H9 (cell line): ENCODE data around the gene UBE4B. TPM values are rescaled to one million over a fixed set of nuclear protein-coding genes. Genes with fewer than 3 reads are reported as not detected.

Experiments
- DNase-seq: peaks from one replicate; pipeline ENCODE4 v3.0.0-alpha.2; 2017
- H2AFZ ChIP-seq: one replicate; pipeline ENCODE4 v1.6.1; 2013; ENCODE audit warnings: mild to moderate bottlenecking, low read length, control low read depth, moderate library complexity
- H2AK5ac ChIP-seq: 2 replicates; pipeline ENCODE4 v1.6.1; 2013; ENCODE audit warnings: low read length, control low read depth, mixed read lengths; ENCODE audit not compliant: insufficient read length
- H2BK120ac ChIP-seq: one replicate; pipeline ENCODE4 v1.6.1; 2013; ENCODE audit warnings: low read depth, mild to moderate bottlenecking, low read length, control low read depth, inconsistent platforms; ENCODE audit not compliant: poor library complexity, severe bottlenecking
- H2BK12ac ChIP-seq: 2 replicates; pipeline ENCODE4 v1.6.1; 2013; ENCODE audit warnings: low read length, control low read depth, mixed read lengths, low read depth; ENCODE audit not compliant: insufficient read length
- H2BK15ac ChIP-seq: 2 replicates; pipeline ENCODE4 v1.6.1; 2013; ENCODE audit warnings: low read depth, low read length, control low read depth
- H2BK20ac ChIP-seq: one replicate; pipeline ENCODE4 v1.6.1; 2013; ENCODE audit warnings: low read depth, mild to moderate bottlenecking, low read length, control low read depth, inconsistent platforms; ENCODE audit not compliant: poor library complexity, severe bottlenecking
- H2BK5ac ChIP-seq: 2 replicates; pipeline ENCODE4 v1.6.1; 2013; ENCODE audit warnings: low read length, control low read depth, mixed read lengths; ENCODE audit not compliant: insufficient read length
- H3K14ac ChIP-seq: 2 replicates; pipeline ENCODE4 v1.6.1; 2013; ENCODE audit warnings: low read length, control low read depth; ENCODE audit not compliant: insufficient read depth
- H3K18ac ChIP-seq: 2 replicates; pipeline ENCODE4 v1.6.1; 2013; ENCODE audit warnings: low read depth, mild to moderate bottlenecking, mixed read lengths, low read length, control low read depth; ENCODE audit not compliant: insufficient read length
- H3K23ac ChIP-seq: 2 replicates; pipeline ENCODE4 v1.6.1; 2013; ENCODE audit warnings: low read length, control low read depth, mixed read lengths, low read depth; ENCODE audit not compliant: insufficient read length
- H3K23me2 ChIP-seq: 2 replicates; pipeline ENCODE4 v1.6.1; 2013; ENCODE audit warnings: low read depth, mild to moderate bottlenecking, mixed read lengths, low read length, control low read depth; ENCODE audit not compliant: insufficient read length, poor library complexity, severe bottlenecking
- H3K27ac ChIP-seq: 2 replicates; pipeline ENCODE4 v1.5.1; 2013; ENCODE audit warnings: low read length, control low read depth, mixed read lengths, low read depth; ENCODE audit not compliant: insufficient read length
- H3K27me3 ChIP-seq: 2 replicates; pipeline ENCODE4 v1.6.1; 2013; ENCODE audit warnings: low read length, control low read depth, inconsistent platforms; ENCODE audit not compliant: insufficient read depth
- H3K4ac ChIP-seq: 2 replicates; pipeline ENCODE4 v1.6.1; 2013; ENCODE audit warnings: low read depth, mild to moderate bottlenecking, control low read depth, inconsistent platforms, low read length, moderate library complexity
- H3K4me1 ChIP-seq: 2 replicates; pipeline ENCODE4 v1.6.1; 2013; ENCODE audit warnings: low read length, control low read depth, inconsistent platforms; ENCODE audit not compliant: insufficient read depth
- H3K4me2 ChIP-seq: 2 replicates; pipeline ENCODE4 v1.6.1; 2013; ENCODE audit warnings: low read length, control low read depth, mixed read lengths; ENCODE audit not compliant: insufficient read length, insufficient read depth
- H3K56ac ChIP-seq: 2 replicates; pipeline ENCODE4 v1.6.1; 2013; ENCODE audit warnings: low read depth, mild to moderate bottlenecking, mixed read lengths, low read length, control low read depth; ENCODE audit not compliant: insufficient read length
- H3K79me1 ChIP-seq: 2 replicates; pipeline ENCODE4 v1.6.1; 2013; ENCODE audit warnings: low read depth, mild to moderate bottlenecking, moderate library complexity, low read length, control low read depth, inconsistent platforms; ENCODE audit not compliant: insufficient read depth, poor library complexity, severe bottlenecking
- H3K79me2 ChIP-seq: 2 replicates; pipeline ENCODE4 v1.6.1; 2013; ENCODE audit warnings: low read length, control low read depth, inconsistent platforms; ENCODE audit not compliant: insufficient read depth
- H3K9ac ChIP-seq: 2 replicates; pipeline ENCODE4 v1.6.1; 2013; ENCODE audit warnings: low read length, control low read depth, mixed read lengths; ENCODE audit not compliant: insufficient read length; ENCODE audit errors: extremely low read depth
- H3K9me3 ChIP-seq: one replicate; pipeline ENCODE4 v1.6.1; 2013; ENCODE audit warnings: low read depth, low read length, inconsistent platforms; ENCODE audit not compliant: control insufficient read depth
- H3T11ph ChIP-seq: one replicate; pipeline ENCODE4 v1.6.1; 2013; ENCODE audit warnings: mild to moderate bottlenecking, low read length, control low read depth, inconsistent platforms
- H4K20me1 ChIP-seq: one replicate; pipeline ENCODE4 v1.6.1; 2013; ENCODE audit not compliant: control insufficient read depth, insufficient read length, insufficient read depth
- H4K5ac ChIP-seq: 2 replicates; pipeline ENCODE4 v1.6.1; 2013; ENCODE audit warnings: low read depth, mild to moderate bottlenecking, mixed read lengths, low read length, control low read depth; ENCODE audit not compliant: insufficient read length
- H4K8ac ChIP-seq: replicated peaks from 2 replicates; pipeline ENCODE4 v1.6.1; 2013; ENCODE audit warnings: low read length, control low read depth, mixed read lengths, low read depth; ENCODE audit not compliant: insufficient read length
- H4K91ac ChIP-seq: 2 replicates; pipeline ENCODE4 v1.6.1; 2013; ENCODE audit warnings: low read depth, mild to moderate bottlenecking, moderate library complexity, mixed read lengths, low read length, control low read depth; ENCODE audit not compliant: insufficient read length
- H3K27ac Mint-ChIP-seq, 3 experiments: 2 replicates in 2 of 3; 3 replicates in 1 of 3; pipeline ENCODE4 v1.8.0; 2020 to 2021; ENCODE audit warnings: mixed read lengths in 3 of 3, mild to moderate bottlenecking in 1 of 3, moderate library complexity in 1 of 3
- H3K27me3 Mint-ChIP-seq: 2 replicates; pipeline ENCODE4 v1.8.0; 2021; ENCODE audit warnings: low read depth, mild to moderate bottlenecking, moderate library complexity, mixed read lengths
- H3K36me3 Mint-ChIP-seq, 3 experiments: 2 replicates in 2 of 3; 3 replicates in 1 of 3; pipeline ENCODE4 v1.8.0; 2020 to 2021; ENCODE audit warnings: low read depth in 3 of 3, mixed read lengths in 3 of 3; ENCODE audit not compliant: insufficient read depth in 1 of 3
- H3K4me1 Mint-ChIP-seq, 2 experiments: 2 replicates each; pipeline ENCODE4 v1.8.0; 2020; ENCODE audit warnings: mixed read lengths in 2 of 2
- H3K4me3 Mint-ChIP-seq, 2 experiments: 2 replicates in 1 of 2; 3 replicates in 1 of 2; pipeline ENCODE4 v1.8.0; 2020 to 2021; ENCODE audit warnings: mild to moderate bottlenecking in 2 of 2, mixed read lengths in 2 of 2, moderate library complexity in 1 of 2
- H3K9me3 Mint-ChIP-seq, 2 experiments: 2 replicates in 1 of 2; 3 replicates in 1 of 2; pipeline ENCODE4 v1.8.0; 2020; ENCODE audit warnings: mild to moderate bottlenecking in 2 of 2, mixed read lengths in 2 of 2, moderate library complexity in 1 of 2
- WGBS: extraction: QIAGEN DNeasy Blood & Tissue Kit; methylation state at CpG from one replicate; pipeline ENCODE4 v1.1.7; 2013; ENCODE audit warnings: missing lambda C conversion rate, low lambda C conversion rate, mixed read lengths; ENCODE audit not compliant: insufficient read length; ENCODE audit errors: extremely low coverage; 5-methylcytosine and 5-hydroxymethylcytosine counted together
- long read RNA-seq: library from polyadenylated mRNA; unstranded; transcript quantifications from one replicate; pipeline ENCODE4 v2.0.0, GENCODE V29; 2020
- total RNA-seq: library from RNA; stranded (reverse); gene quantifications from 2 replicates; pipeline ENCODE4 v1.2.1, GENCODE V29; 2021
- TF ChIP-seq, protein P1 (sequence below): fragments of 200-600 bp; sonication (generic); conservative IDR thresholded peaks from 3 replicates; pipeline ENCODE4 v1.8.0; 2021; ENCODE audit warnings: antibody characterized with exemption, mild to moderate bottlenecking

Gene UBE4B
- total RNA-seq = 66.0 and 67.6 TPM in 2 replicates
- long read RNA-seq, full-length matches to known transcripts = 29 of 75 reads
- long read RNA-seq, partial matches to known transcripts = 34 of 75 reads
- long read RNA-seq, other reads (novel, unspliced or antisense) = 12 of 75 reads

DNA sequence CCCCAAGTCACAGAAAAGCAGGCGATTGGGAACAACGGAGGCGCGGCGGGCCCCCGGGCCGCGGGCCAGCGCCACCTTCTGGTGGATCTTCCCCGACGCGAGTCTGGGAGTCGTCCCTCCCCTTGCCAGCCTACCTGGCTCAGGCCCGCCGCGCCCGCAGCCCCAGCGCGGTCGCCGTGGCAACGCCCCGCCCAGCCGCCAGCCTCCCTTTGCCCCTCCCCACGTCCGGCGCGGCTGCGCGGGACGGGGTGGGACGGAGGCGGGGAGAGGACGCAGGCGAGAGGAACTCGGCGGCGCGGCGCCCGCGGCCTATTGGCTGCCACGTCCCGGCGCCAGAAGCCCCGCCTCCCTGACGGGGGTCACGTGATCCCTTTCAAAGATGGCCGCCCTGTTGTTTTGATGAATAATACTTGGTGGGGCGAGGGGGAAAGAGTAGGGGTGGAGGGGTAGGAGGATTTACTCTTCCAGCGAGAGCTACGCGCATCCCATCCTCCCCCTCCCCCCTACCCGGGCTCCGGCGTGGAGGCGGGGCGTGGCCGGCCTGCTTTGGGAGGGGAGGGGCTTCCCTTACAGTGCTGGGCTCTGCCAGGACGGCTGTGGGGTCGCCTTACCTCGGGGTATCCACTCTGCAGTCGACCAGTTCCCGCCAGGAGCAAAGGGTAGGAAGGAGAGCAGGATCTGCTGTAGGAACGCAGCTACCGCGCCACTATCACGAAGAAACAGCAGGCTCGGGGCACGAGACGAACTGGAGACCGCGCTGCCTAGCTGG lies at the start of gene UBE4B:
UBE4B (plus strand) TSS at position 369 of the 769 bp plus-strand sequence. CDS start 713 bp downstream, outside the sequence.
- Histone ChIP-seq H3K23ac (no peak within 1 kb of the TSS), H2BK120ac (no peak within 1 kb of the TSS), H3K14ac (peak within 1 kb of the TSS; percentile 90), H2AFZ (peak within 1 kb of the TSS; percentile 37), H3K4me2 (peak within 1 kb of the TSS; percentile 82), H2BK20ac (no peak within 1 kb of the TSS), H3K79me1 (no peaks in the 10 kb centered on the region), H3T11ph (no peak within 1 kb of the TSS), H2BK15ac (no peak within 1 kb of the TSS), H4K8ac (no peak within 1 kb of the TSS), H3K27ac (peak within 1 kb of the TSS; percentile 95), H3K4me1 (peaks cover 2% of the 10 kb centered on the region; the same call in 1 of the 2 replicates), H2BK5ac (peak within 1 kb of the TSS; percentile 76), H3K9ac (peak within 1 kb of the TSS; percentile 96), H4K20me1 (no peaks in the 10 kb centered on the region), H3K9me3 (no peaks in the 10 kb centered on the region), H2AK5ac (no peak within 1 kb of the TSS), H3K56ac (no peak within 1 kb of the TSS), H3K23me2 (peaks cover 12% of the 10 kb centered on the region), H2BK12ac (no peak within 1 kb of the TSS), H3K79me2 (peaks cover 5% of the 10 kb centered on the region; the same call in 1 of the 2 replicates), H4K91ac (no peak within 1 kb of the TSS), H3K18ac (peak within 1 kb of the TSS; percentile 36), H3K27me3 (no peaks in the 10 kb centered on the region), H3K4ac (no peak within 1 kb of the TSS), H4K5ac (peak within 1 kb of the TSS; percentile 67)
- H3K36me3 Mint-ChIP-seq = peaks cover 5 to 8% (median 8%) of the 10 kb centered on the region in 3 experiments; a peak in 5 of 7 replicates
- no peaks in the 10 kb centered on the region for H3K27me3 Mint-ChIP-seq
- peaks cover 15 to 19% of the 10 kb centered on the region in 2 experiments for H3K4me1 Mint-ChIP-seq
- H3K9me3 Mint-ChIP-seq = peaks cover 2 to 4% of the 10 kb centered on the region in 2 experiments; a peak in 4 of 5 replicates
- H3K27ac Mint-ChIP-seq = peak within 1 kb of the TSS; percentile 99 to 100 (median 99)
- peak; percentile 99 for DNase-seq
- H3K4me3 Mint-ChIP-seq = peak within 1 kb of the TSS; percentile 89 to 92
- no CpG with 5 or more reads among the region's 73 CpGs for WGBS
- TF ChIP-seq, protein P1, sequence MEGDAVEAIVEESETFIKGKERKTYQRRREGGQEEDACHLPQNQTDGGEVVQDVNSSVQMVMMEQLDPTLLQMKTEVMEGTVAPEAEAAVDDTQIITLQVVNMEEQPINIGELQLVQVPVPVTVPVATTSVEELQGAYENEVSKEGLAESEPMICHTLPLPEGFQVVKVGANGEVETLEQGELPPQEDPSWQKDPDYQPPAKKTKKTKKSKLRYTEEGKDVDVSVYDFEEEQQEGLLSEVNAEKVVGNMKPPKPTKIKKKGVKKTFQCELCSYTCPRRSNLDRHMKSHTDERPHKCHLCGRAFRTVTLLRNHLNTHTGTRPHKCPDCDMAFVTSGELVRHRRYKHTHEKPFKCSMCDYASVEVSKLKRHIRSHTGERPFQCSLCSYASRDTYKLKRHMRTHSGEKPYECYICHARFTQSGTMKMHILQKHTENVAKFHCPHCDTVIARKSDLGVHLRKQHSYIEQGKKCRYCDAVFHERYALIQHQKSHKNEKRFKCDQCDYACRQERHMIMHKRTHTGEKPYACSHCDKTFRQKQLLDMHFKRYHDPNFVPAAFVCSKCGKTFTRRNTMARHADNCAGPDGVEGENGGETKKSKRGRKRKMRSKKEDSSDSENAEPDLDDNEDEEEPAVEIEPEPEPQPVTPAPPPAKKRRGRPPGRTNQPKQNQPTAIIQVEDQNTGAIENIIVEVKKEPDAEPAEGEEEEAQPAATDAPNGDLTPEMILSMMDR = peak; percentile 97
